ENCODE measurements around the gene FARP1.

Gene FARP1

GRCh38 chr13:98291658-98292057 is 148.8 kb downstream of the FARP1 start:
- DNase-seq = no peak

GRCh38 chr13:98293103-98293502 is 150.2 kb downstream of the FARP1 start:
- peak; percentile 35 for DNase-seq

GRCh38 chr13:98293570-98294142 is 150.8 kb downstream of the FARP1 start:
- no peak for DNase-seq

- no peak for DNase-seq
Observed at GRCh38 chr13:98295371-98295770, 152.5 kb downstream of the FARP1 start.

- no peak for DNase-seq
Observed at GRCh38 chr13:98297051-98297450, 154.2 kb downstream of the FARP1 start.

GRCh38 chr13:98297745-98298144 is 154.9 kb downstream of the FARP1 start:
- DNase-seq = no peak

GRCh38 chr13:98298599-98298998 is 155.7 kb downstream of the FARP1 start:
- no peak for DNase-seq

- DNase-seq = no peak
Observed at GRCh38 chr13:98299235-98299965, 156.5 kb downstream of the FARP1 start.

- no peak for DNase-seq
Observed at GRCh38 chr13:98299966-98300350, 157.1 kb downstream of the FARP1 start.

- no peak for DNase-seq
Observed at GRCh38 chr13:98300956-98301641, 158.2 kb downstream of the FARP1 start.

GRCh38 chr13:98301721-98302120 is 158.8 kb downstream of the FARP1 start:
- no peak for DNase-seq

GRCh38 chr13:98303858-98304257 is 161.0 kb downstream of the FARP1 start:
- DNase-seq = no peak

GRCh38 chr13:98305670-98306069 is 162.8 kb downstream of the FARP1 start:
- DNase-seq = no peak

- no peak for DNase-seq
Observed at GRCh38 chr13:98307463-98308085, 164.7 kb downstream of the FARP1 start.

- DNase-seq = no peak
Observed at GRCh38 chr13:98308086-98308911, 165.4 kb downstream of the FARP1 start.

- DNase-seq = no peak
Observed at GRCh38 chr13:98309569-98310335, 166.9 kb downstream of the FARP1 start.

- no peak for DNase-seq
Observed at GRCh38 chr13:98310485-98311199, 167.7 kb downstream of the FARP1 start.

GRCh38 chr13:98311200-98311548 is 168.3 kb downstream of the FARP1 start:
- DNase-seq = no peak

GRCh38 chr13:98312606-98313005 is 169.7 kb downstream of the FARP1 start:
- DNase-seq = no peak

GRCh38 chr13:98313023-98313921 is 170.4 kb downstream of the FARP1 start:
- no peak for DNase-seq

All from DMS53 (cell line).